GM12878 (cell line): Measurements from ENCODE around the gene MAML2. TPM values are rescaled to one million over a fixed set of nuclear protein-coding genes. Genes with fewer than 3 reads are reported as not detected.
A peak's percentile ranks its signal among the peaks of the same experiment; 100 is the strongest.

Source experiments
- ATF7 ChIP-seq: fragments of 450-650 bp; IDR thresholded peaks from 2 replicates; pipeline ENCODE4 v1.6.1; 2016; ENCODE audit warnings: low read depth, mild to moderate bottlenecking
- CEBPB ChIP-seq, 2 experiments: fragments of 150-350 bp in 1 of 2; IDR thresholded peaks; 2 replicates each; pipeline ENCODE4 v1.6.1; 2012 to 2014; ENCODE audit warnings: low read depth in 2 of 2, low read length in 2 of 2, borderline replicate concordance in 1 of 2, inconsistent platforms in 1 of 2
- EGR1 ChIP-seq, 2 experiments: IDR thresholded peaks; 1 replicate in 1 of 2; 2 replicates in 1 of 2; pipeline ENCODE4 v1.6.1; 2011 to 2012; ENCODE audit warnings: low read depth in 2 of 2, low read length in 2 of 2, borderline replicate concordance in 1 of 2, mild to moderate bottlenecking in 1 of 2, moderate library complexity in 1 of 2
- ELK1 ChIP-seq: IDR thresholded peaks from 2 replicates; pipeline ENCODE4 v1.6.1; 2012; ENCODE audit warnings: low read depth, low read length, improper control_type of control experiment
- FOS ChIP-seq: IDR thresholded peaks from 3 replicates; pipeline ENCODE4 v1.6.1; 2011; ENCODE audit warnings: borderline replicate concordance; ENCODE audit not compliant: insufficient read length; ENCODE audit errors: extremely low read depth
- FOXK2 ChIP-seq: fragments of 450-650 bp; IDR thresholded peaks from 2 replicates; pipeline ENCODE4 v1.6.1; 2017; ENCODE audit warnings: mild to moderate bottlenecking, moderate library complexity
- FOXM1 ChIP-seq: IDR thresholded peaks from 2 replicates; pipeline ENCODE4 v1.6.1; 2012; ENCODE audit warnings: low read depth, mild to moderate bottlenecking, inconsistent platforms, low read length, moderate library complexity
- IKZF1 ChIP-seq: fragments of 450-650 bp; conservative IDR thresholded peaks from 2 replicates; pipeline ENCODE4 v1.6.1; 2017; ENCODE audit warnings: antibody characterized with exemption, mild to moderate bottlenecking
- LARP7 ChIP-seq: fragments of 450-650 bp; IDR thresholded peaks from 2 replicates; pipeline ENCODE4 v1.6.1; 2017; ENCODE audit warnings: mild to moderate bottlenecking
- MTA2 ChIP-seq: fragments of 450-650 bp; IDR thresholded peaks from 2 replicates; pipeline ENCODE4 v1.6.1; 2016; ENCODE audit warnings: low read depth, mild to moderate bottlenecking, moderate library complexity
- MYB ChIP-seq: fragments of 150-350 bp; IDR thresholded peaks from 2 replicates; pipeline ENCODE4 v1.6.1; 2014; ENCODE audit warnings: mild to moderate bottlenecking, low read depth, low read length, borderline replicate concordance
- MYC ChIP-seq: IDR thresholded peaks from 2 replicates; pipeline ENCODE4 v1.6.1; 2011; ENCODE audit warnings: mild to moderate bottlenecking, low read length, moderate library complexity, inconsistent platforms; ENCODE audit not compliant: insufficient read depth, insufficient replicate concordance, insufficient read length, severe bottlenecking
- NKRF ChIP-seq: fragments of 450-650 bp; conservative IDR thresholded peaks from 2 replicates; pipeline ENCODE4 v1.6.1; 2017; ENCODE audit warnings: mild to moderate bottlenecking, moderate library complexity
- PBX3 ChIP-seq: IDR thresholded peaks from 2 replicates; pipeline ENCODE4 v1.6.1; 2011; ENCODE audit warnings: mild to moderate bottlenecking, low read depth, low read length, moderate library complexity; ENCODE audit not compliant: insufficient replicate concordance
- RB1 ChIP-seq: fragments of 450-650 bp; formaldehyde crosslinking; IDR thresholded peaks from 2 replicates; pipeline ENCODE4 v1.6.1; 2017; ENCODE audit warnings: mild to moderate bottlenecking, borderline replicate concordance
- RELB ChIP-seq: fragments of 450-650 bp; IDR thresholded peaks from 2 replicates; pipeline ENCODE4 v1.6.1; 2017; ENCODE audit warnings: low read depth, mild to moderate bottlenecking, moderate library complexity
- REST ChIP-seq: IDR thresholded peaks from 2 replicates; pipeline ENCODE4 v1.6.1; 2012; ENCODE audit warnings: mild to moderate bottlenecking, low read depth, low read length
- RFX5 ChIP-seq: IDR thresholded peaks from 2 replicates; pipeline ENCODE4 v1.6.1; 2011; ENCODE audit warnings: low read depth, low read length, improper control_type of control experiment
- RUNX3 ChIP-seq: IDR thresholded peaks from 2 replicates; pipeline ENCODE4 v1.6.1; 2012; ENCODE audit warnings: low read length, inconsistent platforms
- TAF1 ChIP-seq: IDR thresholded peaks from 2 replicates; pipeline ENCODE4 v1.6.1; 2011; ENCODE audit warnings: mild to moderate bottlenecking, low read depth, low read length, borderline replicate concordance
- WRNIP1 ChIP-seq: IDR thresholded peaks from 2 replicates; pipeline ENCODE4 v1.6.1; 2011; ENCODE audit warnings: low read depth, low read length, improper control_type of control experiment, borderline replicate concordance
- ZNF207 ChIP-seq: fragments of 450-650 bp; IDR thresholded peaks from 2 replicates; pipeline ENCODE4 v1.6.1; 2014; ENCODE audit warnings: antibody characterized with exemption, mild to moderate bottlenecking, borderline replicate concordance
- polyA plus RNA-seq, 11 experiments: library from polyadenylated mRNA; depleted of rRNA in 4 of 11; unstranded in 6 of 11; stranded (reverse) in 5 of 11; fragments of >200 nt; fragmentation: Nextera tagmentation in 4 of 11; fragmentation: Illumina TruSeq in 1 of 11; extraction: Ambion mirVana in 4 of 11; extraction: Trizol in 1 of 11; gene quantifications; 1 replicate in 1 of 11; 2 replicates in 10 of 11; pipeline versions ENCODE4 v1.2.1 to v1.2.3, GENCODE V29; 2011 to 2016; ENCODE audit warnings: inconsistent platforms in 2 of 11, missing spikeins in 2 of 11, low read depth in 1 of 11
- total RNA-seq, 4 experiments: library from RNA; depleted of rRNA in 3 of 4; stranded (reverse); fragments of >200 nt in 3 of 4; fragmentation: Illumina TruSeq in 1 of 4; extraction: Trizol in 1 of 4; gene quantifications; 2 replicates each; pipeline versions ENCODE4 v1.2.1 to v1.2.3, GENCODE V29; 2013 to 2021

MAML2 gene
- total and polyA plus RNA-seq, 10 of the 15 experiments (the other 5 are each of a cell fraction or from before 2014, with no cell fraction given): 2.5 to 15.1 (median 12.0) TPM

- TF ChIP-seq LARP7 (no peak), CEBPB (IDR thresholded peaks at IDR 0.05; ENCODE audit: borderline replicate concordance in 1 of 2, low read depth in 2 of 2, low read length in 2 of 2) (no peak), TAF1 (no peak), REST (no peak), ZNF207 (no peak), WRNIP1 (no peak), FOS (no peak), MTA2 (peak; percentile 62), ATF7 (no peak), FOXM1 (peak; percentile 23; the same call in 1 of the 2 replicates), NKRF (no peak), RB1 (no peak), PBX3 (no peak), RUNX3 (peak; percentile 64), MYC (no peak), EGR1 (IDR thresholded peaks at IDR 0.05; ENCODE audit: borderline replicate concordance in 1 of 2, low read depth in 2 of 2, low read length in 2 of 2) (no peak), RELB (no peak), RFX5 (no peak), MYB (no peak), ELK1 (no peak), FOXK2 (no peak), IKZF1 (no peak)
These were observed 153.6 kb downstream of the MAML2 start (continued) for GRCh38 chr11:96189351-96189750.
